Measurements from ENCODE around the gene KRTAP10-12.
"Not testable (repeated sequence)": the region's sequence is repeated elsewhere in the genome, so short reads cannot be mapped to it uniquely, and the experiment has no call there.

Gene KRTAP10-12

GRCh38 chr21:44697172-44697810 is at the start of gene KRTAP10-12:
TSS of gene KRTAP10-12 (plus strand) at chr21:44697172. CDS start at chr21:44697202, 30 bp downstream.
- not testable (repeated sequence) for DNase-seq (ENCODE audit: extremely low read depth in 1 of 2, low read depth in 1 of 2)

- DNase-seq (ENCODE audit: extremely low read depth in 1 of 2, low read depth in 1 of 2) = no peak
These were observed 49.8 kb upstream of the KRTAP10-12 start for GRCh38 chr21:44647222-44647552.

- DNase-seq (ENCODE audit: extremely low read depth in 1 of 2, low read depth in 1 of 2) = no peak
These were observed 48.2 kb upstream of the KRTAP10-12 start for GRCh38 chr21:44648557-44649311.

GRCh38 chr21:44649521-44650100 is 47.4 kb upstream of the KRTAP10-12 start:
- DNase-seq (ENCODE audit: extremely low read depth in 1 of 2, low read depth in 1 of 2) = no peak

GRCh38 chr21:44650265-44650972 is 46.6 kb upstream of the KRTAP10-12 start:
- DNase-seq (ENCODE audit: extremely low read depth in 1 of 2, low read depth in 1 of 2) = no peak

- no peak for DNase-seq (ENCODE audit: extremely low read depth in 1 of 2, low read depth in 1 of 2)
These were observed 45.8 kb upstream of the KRTAP10-12 start for GRCh38 chr21:44650973-44651675.

- no peak for DNase-seq (ENCODE audit: extremely low read depth in 1 of 2, low read depth in 1 of 2)
These were observed 43.8 kb upstream of the KRTAP10-12 start for GRCh38 chr21:44653123-44653522.

GRCh38 chr21:44653656-44654575 is 43.1 kb upstream of the KRTAP10-12 start:
- DNase-seq (ENCODE audit: extremely low read depth in 1 of 2, low read depth in 1 of 2) = peak; percentile 28 to 45

GRCh38 chr21:44654576-44655175 is 42.3 kb upstream of the KRTAP10-12 start, which contains the start of gene KRTAP12-4:
TSS of gene KRTAP12-4 (minus strand) at chr21:44654659. CDS start at chr21:44654614, 45 bp downstream.
- no peak for DNase-seq (ENCODE audit: extremely low read depth in 1 of 2, low read depth in 1 of 2)

GRCh38 chr21:44656868-44657267 is 40.1 kb upstream of the KRTAP10-12 start:
- no peak for DNase-seq (ENCODE audit: extremely low read depth in 1 of 2, low read depth in 1 of 2)

- DNase-seq (ENCODE audit: extremely low read depth in 1 of 2, low read depth in 1 of 2) = peak; percentile 27 to 30
These were observed 39.1 kb upstream of the KRTAP10-12 start, which contains the start of gene KRTAP12-3 for GRCh38 chr21:44657635-44658540. TSS of gene KRTAP12-3 (plus strand) at chr21:44657932. CDS start at chr21:44657980, 48 bp downstream.

- DNase-seq (ENCODE audit: extremely low read depth in 1 of 2, low read depth in 1 of 2) = no peak
These were observed 38.4 kb upstream of the KRTAP10-12 start for GRCh38 chr21:44658541-44658910.

- no peak for DNase-seq (ENCODE audit: extremely low read depth in 1 of 2, low read depth in 1 of 2)
These were observed 37.9 kb upstream of the KRTAP10-12 start for GRCh38 chr21:44658913-44659595.

GRCh38 chr21:44661567-44661966 is 35.4 kb upstream of the KRTAP10-12 start:
- DNase-seq (ENCODE audit: extremely low read depth in 1 of 2, low read depth in 1 of 2) = not testable (repeated sequence)

- DNase-seq (ENCODE audit: extremely low read depth in 1 of 2, low read depth in 1 of 2) = no peak
These were observed 32.3 kb upstream of the KRTAP10-12 start for GRCh38 chr21:44664691-44665090.

- DNase-seq (ENCODE audit: extremely low read depth in 1 of 2, low read depth in 1 of 2) = no peak
These were observed 30.3 kb upstream of the KRTAP10-12 start, which contains the start of gene KRTAP12-2 for GRCh38 chr21:44666401-44667320. TSS of gene KRTAP12-2 (minus strand) at chr21:44666927. CDS start at chr21:44666886, 41 bp downstream.

Data from activated CD8-positive, alpha-beta memory T cell treated with anti-CD3 and anti-CD28 coated beads for 1 hour (primary cell).